Measurements from ENCODE around the gene POLDIP2. TPM values are rescaled to one million over a fixed set of nuclear protein-coding genes. Genes with fewer than 3 reads are reported as not detected.

The POLDIP2 gene
- total RNA-seq, 1 experiment from 2014 or later = 82.7 TPM

- no TSS peak for BruUV-seq (replicated peaks)
- TF ChIP-seq CTCF (IDR thresholded peaks at IDR 0.05; ENCODE audit: unreplicated experiment) = no peak
- Mint-ChIP-seq H3K36me3 (ENCODE audit: insufficient read depth, unreplicated experiment) (peaks cover 59% of the 10 kb centered on the region), H3K4me1 (ENCODE audit: low read depth, unreplicated experiment) (peaks cover 41% of the 10 kb centered on the region), H3K27me3 (ENCODE audit: unreplicated experiment) (no peaks in the 10 kb centered on the region), H3K9me3 (ENCODE audit: low read depth, unreplicated experiment) (no peaks in the 10 kb centered on the region), H3K27ac (ENCODE audit: unreplicated experiment) (no peak overlapping the region), H3K4me3 (ENCODE audit: low read depth, unreplicated experiment) (no peak overlapping the region)
- intact Hi-C loops (cut with micrococcal nuclease; ENCODE audit: unreplicated experiment) = loop anchor here (5.0 to 10.0 kb wide), 2 partner anchors 70 to 273 kb away; no protein-coding TSS in a partner anchor
- CTCF ChIA-PET = no interaction called here
- no peak for DNase-seq
Measured at GRCh38 chr17:28327709-28328108, 29.6 kb downstream of the POLDIP2 start.

GRCh38 chr17:28327031-28327607 is 30.2 kb downstream of the POLDIP2 start:
- intact Hi-C loops (cut with micrococcal nuclease; ENCODE audit: unreplicated experiment) = loop anchor here (5.0 to 10.0 kb wide), 2 partner anchors 70 to 272 kb away; no protein-coding TSS in a partner anchor

GRCh38 chr17:28326114-28326513 is 31.2 kb downstream of the POLDIP2 start:
- intact Hi-C loops (cut with micrococcal nuclease; ENCODE audit: unreplicated experiment) = loop anchor here (5.0 to 10.0 kb wide), 2 partner anchors 69 to 271 kb away; no protein-coding TSS in a partner anchor
- Mint-ChIP-seq H3K36me3 (ENCODE audit: insufficient read depth, unreplicated experiment) (peaks cover 55% of the 10 kb centered on the region), H3K27ac (ENCODE audit: unreplicated experiment) (peak overlapping the region; percentile 87)

More at GRCh38 chr17:28327031-28327607, 30.2 kb downstream of the POLDIP2 start:
- TF ChIP-seq CTCF (IDR thresholded peaks at IDR 0.05; ENCODE audit: unreplicated experiment) = no peak
- Mint-ChIP-seq H3K27ac (ENCODE audit: unreplicated experiment) (no peak overlapping the region), H3K36me3 (ENCODE audit: insufficient read depth, unreplicated experiment) (peaks cover 59% of the 10 kb centered on the region), H3K4me1 (ENCODE audit: low read depth, unreplicated experiment) (peaks cover 41% of the 10 kb centered on the region), H3K4me3 (ENCODE audit: low read depth, unreplicated experiment) (peak overlapping the region; percentile 43), H3K27me3 (ENCODE audit: unreplicated experiment) (no peaks in the 10 kb centered on the region), H3K9me3 (ENCODE audit: low read depth, unreplicated experiment) (no peaks in the 10 kb centered on the region)
- CTCF ChIA-PET = no interaction called here
- BruUV-seq (replicated peaks) = TSS peak; percentile 32
- no peak for DNase-seq

GRCh38 chr17:28325211-28325610 is 32.1 kb downstream of the POLDIP2 start:
- Mint-ChIP-seq H3K27me3 (ENCODE audit: unreplicated experiment) (no peaks in the 10 kb centered on the region), H3K36me3 (ENCODE audit: insufficient read depth, unreplicated experiment) (peaks cover 62% of the 10 kb centered on the region), H3K9me3 (ENCODE audit: low read depth, unreplicated experiment) (no peaks in the 10 kb centered on the region), H3K27ac (ENCODE audit: unreplicated experiment) (peak overlapping the region; percentile 47), H3K4me3 (ENCODE audit: low read depth, unreplicated experiment) (peak overlapping the region; percentile 41), H3K4me1 (ENCODE audit: low read depth, unreplicated experiment) (peaks cover 57% of the 10 kb centered on the region)
- intact Hi-C loops (cut with micrococcal nuclease; ENCODE audit: unreplicated experiment) = loop anchor here (5.0 to 10.0 kb wide), 2 partner anchors 68 to 270 kb away; no protein-coding TSS in a partner anchor
- no peak for TF ChIP-seq CTCF (IDR thresholded peaks at IDR 0.05; ENCODE audit: unreplicated experiment)
- DNase-seq = no peak
- no TSS peak for BruUV-seq (replicated peaks)
- CTCF ChIA-PET = interaction anchor here (0.7 to 1.2 kb wide), 3 partner anchors 10 to 92 kb away, joined by 3 to 6 read pairs (median 3); partner anchors contain the start of genes IFT20 and TNFAIP1

More at GRCh38 chr17:28326114-28326513, 31.2 kb downstream of the POLDIP2 start:
- Mint-ChIP-seq H3K4me3 (ENCODE audit: low read depth, unreplicated experiment) (peak overlapping the region; percentile 43), H3K4me1 (ENCODE audit: low read depth, unreplicated experiment) (peaks cover 48% of the 10 kb centered on the region), H3K27me3 (ENCODE audit: unreplicated experiment) (no peaks in the 10 kb centered on the region), H3K9me3 (ENCODE audit: low read depth, unreplicated experiment) (no peaks in the 10 kb centered on the region)
- no TSS peak for BruUV-seq (replicated peaks)
- CTCF ChIA-PET = interaction anchor here (0.6 to 1.2 kb wide), 4 partner anchors 9 to 521 kb away, joined by 3 to 6 read pairs (median 4); partner anchors contain the start of genes IFT20 and TNFAIP1
- no peak for TF ChIP-seq CTCF (IDR thresholded peaks at IDR 0.05; ENCODE audit: unreplicated experiment)
- peak; percentile 67 for DNase-seq

Measured in Calu3 (cell line).